Measurements from ENCODE around the gene RIT1. TPM values are rescaled to one million over a fixed set of nuclear protein-coding genes. Genes with fewer than 3 reads are reported as not detected.

The RIT1 gene
- total RNA-seq, 2 experiments from 2014 or later = 15.9 to 21.0 TPM

- Histone ChIP-seq H3K4me1 (ENCODE audit: insufficient read depth, low read length, poor library complexity, severe bottlenecking) (peaks cover 35% of the 10 kb centered on the region), H3K27ac (ENCODE audit: low read depth, low read length, poor library complexity, severe bottlenecking) (no peak overlapping the region), H4K20me1 (ENCODE audit: insufficient read depth, low read length) (no peaks in the 10 kb centered on the region), H3K4me2 (ENCODE audit: low read length) (no peak overlapping the region), H3K9me3 (ENCODE audit: low read length) (no peaks in the 10 kb centered on the region), H2AFZ (ENCODE audit: low read length) (no peak overlapping the region), H3K36me3 (ENCODE audit: insufficient read depth, low read length) (peaks cover 70% of the 10 kb centered on the region), H3K79me2 (ENCODE audit: insufficient read depth, low read depth, low read length) (peaks cover 96% of the 10 kb centered on the region), H3K4me3 (ENCODE audit: low read depth, low read length, poor library complexity, severe bottlenecking) (no peak overlapping the region), H3K9me2 (ENCODE audit: insufficient read depth, low read length) (no peaks in the 10 kb centered on the region)
- ChIA-PET CTCF (ENCODE audit: unreplicated experiment) (no interaction called here), POLR2A (interaction anchor here (0.5 to 1.2 kb wide), 9 partner anchors 9 to 34 kb away, joined by 3 to 8 read pairs (median 4); no protein-coding TSS in a partner anchor)
- intact Hi-C loops (cut with micrococcal nuclease; ENCODE audit: unreplicated experiment) = no loop called here
- no TSS peak for BruUV-seq (replicated peaks)
- TF ChIP-seq, protein P1, sequence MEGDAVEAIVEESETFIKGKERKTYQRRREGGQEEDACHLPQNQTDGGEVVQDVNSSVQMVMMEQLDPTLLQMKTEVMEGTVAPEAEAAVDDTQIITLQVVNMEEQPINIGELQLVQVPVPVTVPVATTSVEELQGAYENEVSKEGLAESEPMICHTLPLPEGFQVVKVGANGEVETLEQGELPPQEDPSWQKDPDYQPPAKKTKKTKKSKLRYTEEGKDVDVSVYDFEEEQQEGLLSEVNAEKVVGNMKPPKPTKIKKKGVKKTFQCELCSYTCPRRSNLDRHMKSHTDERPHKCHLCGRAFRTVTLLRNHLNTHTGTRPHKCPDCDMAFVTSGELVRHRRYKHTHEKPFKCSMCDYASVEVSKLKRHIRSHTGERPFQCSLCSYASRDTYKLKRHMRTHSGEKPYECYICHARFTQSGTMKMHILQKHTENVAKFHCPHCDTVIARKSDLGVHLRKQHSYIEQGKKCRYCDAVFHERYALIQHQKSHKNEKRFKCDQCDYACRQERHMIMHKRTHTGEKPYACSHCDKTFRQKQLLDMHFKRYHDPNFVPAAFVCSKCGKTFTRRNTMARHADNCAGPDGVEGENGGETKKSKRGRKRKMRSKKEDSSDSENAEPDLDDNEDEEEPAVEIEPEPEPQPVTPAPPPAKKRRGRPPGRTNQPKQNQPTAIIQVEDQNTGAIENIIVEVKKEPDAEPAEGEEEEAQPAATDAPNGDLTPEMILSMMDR (conservative IDR thresholded peaks at IDR 0.05; ENCODE audit: low read length) = no peak
- TF ChIP-seq EZH2phosphoT487 (IDR thresholded peaks at IDR 0.05; ENCODE audit: borderline replicate concordance, low read depth, low read length) = no peak
- no peak for DNase-seq (ENCODE audit: low spot score)
Observed at GRCh38 chr1:155864393-155864792, 46.8 kb downstream of the RIT1 start.

- Histone ChIP-seq H3K27ac (ENCODE audit: low read depth, low read length, poor library complexity, severe bottlenecking) (no peak overlapping the region), H3K4me2 (ENCODE audit: low read length) (peak overlapping the region; percentile 9), H3K9me3 (ENCODE audit: low read length) (no peaks in the 10 kb centered on the region), H3K9me2 (ENCODE audit: insufficient read depth, low read length) (no peaks in the 10 kb centered on the region), H3K4me1 (ENCODE audit: insufficient read depth, low read length, poor library complexity, severe bottlenecking) (peaks cover 51% of the 10 kb centered on the region), H3K4me3 (ENCODE audit: low read depth, low read length, poor library complexity, severe bottlenecking) (no peak overlapping the region), H3K79me2 (ENCODE audit: insufficient read depth, low read depth, low read length) (peaks cover 83% of the 10 kb centered on the region), H3K36me3 (ENCODE audit: insufficient read depth, low read length) (peaks cover 48% of the 10 kb centered on the region), H2AFZ (ENCODE audit: low read length) (no peak overlapping the region), H4K20me1 (ENCODE audit: insufficient read depth, low read length) (no peaks in the 10 kb centered on the region)
- TF ChIP-seq, protein P1 (conservative IDR thresholded peaks at IDR 0.05; ENCODE audit: low read length) = no peak
- no peak for TF ChIP-seq EZH2phosphoT487 (IDR thresholded peaks at IDR 0.05; ENCODE audit: borderline replicate concordance, low read depth, low read length)
- ChIA-PET POLR2A (interaction anchor here (0.6 to 6.2 kb wide), 7 partner anchors 10 to 36 kb away, joined by 3 to 46 read pairs (median 5); no protein-coding TSS in a partner anchor), CTCF (ENCODE audit: unreplicated experiment) (interaction anchor here (1.0 to 1.5 kb wide), 3 partner anchors 16 to 49 kb away, joined by 3 to 4 read pairs (median 3); partner anchors contain the start of gene RIT1)
- intact Hi-C loops (cut with micrococcal nuclease; ENCODE audit: unreplicated experiment) = no loop called here
- DNase-seq (ENCODE audit: low spot score) = no peak
- BruUV-seq (replicated peaks) = no TSS peak
Observed at GRCh38 chr1:155861896-155862295, 49.3 kb downstream of the RIT1 start.

DNA sequence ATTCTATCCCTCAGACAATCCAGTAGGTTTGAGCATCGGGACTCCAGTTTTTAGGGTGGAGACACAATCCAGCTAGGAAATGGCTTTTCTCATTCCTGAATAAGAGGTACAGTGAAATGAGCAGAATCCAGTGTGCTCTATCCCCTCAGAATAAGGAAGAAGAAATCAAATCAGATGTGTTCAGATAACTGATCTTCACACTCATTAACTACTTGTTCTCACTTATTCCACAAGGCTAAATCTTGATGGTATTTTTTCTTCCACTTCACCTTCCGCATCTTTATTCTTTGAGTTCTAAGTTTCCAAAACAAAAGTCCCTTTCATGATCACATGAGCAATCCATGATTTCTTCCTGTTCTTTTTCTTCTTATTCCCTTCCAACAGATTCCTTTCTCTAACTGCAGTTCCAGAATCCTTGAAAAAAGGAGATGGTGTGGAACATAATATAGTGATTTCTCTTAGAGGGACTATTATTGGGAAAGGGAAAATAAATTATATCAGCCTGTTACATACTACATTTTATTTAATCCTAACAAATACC lies 50.1 kb downstream of the RIT1 start:
- Histone ChIP-seq H3K4me3 (ENCODE audit: low read depth, low read length, poor library complexity, severe bottlenecking) (peak overlapping the region; percentile 79), H3K4me2 (ENCODE audit: low read length) (peak overlapping the region; percentile 82), H4K20me1 (ENCODE audit: insufficient read depth, low read length) (no peaks in the 10 kb centered on the region), H3K9me3 (ENCODE audit: low read length) (no peaks in the 10 kb centered on the region), H2AFZ (ENCODE audit: low read length) (no peak overlapping the region; the same call in 1 of the 2 replicates), H3K36me3 (ENCODE audit: insufficient read depth, low read length) (peaks cover 42% of the 10 kb centered on the region), H3K9me2 (ENCODE audit: insufficient read depth, low read length) (no peaks in the 10 kb centered on the region), H3K27ac (ENCODE audit: low read depth, low read length, poor library complexity, severe bottlenecking) (peak overlapping the region; percentile 65), H3K79me2 (ENCODE audit: insufficient read depth, low read depth, low read length) (peaks cover 84% of the 10 kb centered on the region), H3K4me1 (ENCODE audit: insufficient read depth, low read length, poor library complexity, severe bottlenecking) (peaks cover 56% of the 10 kb centered on the region)
- no peak for DNase-seq (ENCODE audit: low spot score)
- POLR2A ChIA-PET = interaction anchor here (0.6 to 6.2 kb wide), 5 partner anchors 11 to 865 kb away, joined by 3 to 46 read pairs (median 5); no protein-coding TSS in a partner anchor
- BruUV-seq (replicated peaks) = TSS peak; percentile 59
- CTCF ChIA-PET (ENCODE audit: unreplicated experiment) = interaction anchor here (1.0 kb wide), 1 partner anchor 17 kb away, joined by 4 read pairs; no protein-coding TSS in a partner anchor
- TF ChIP-seq, protein P1 (conservative IDR thresholded peaks at IDR 0.05; ENCODE audit: low read length) = no peak
- intact Hi-C loops (cut with micrococcal nuclease; ENCODE audit: unreplicated experiment) = loop anchor here (1.0 kb wide), 1 partner anchor 21 kb away; no protein-coding TSS in a partner anchor

All from OCI-LY7 (cell line).